ENCODE measurements around the gene RPS21.

- TF ChIP-seq JUND (IDR thresholded peaks at IDR 0.05) (peak; percentile 27; the same call in 1 of the 2 replicates), CTCF (IDR thresholded peaks at IDR 0.05) (peak; percentile 49), GABPA (IDR thresholded peaks at IDR 0.05; ENCODE audit: low read depth) (no peak), TCF12 (IDR thresholded peaks at IDR 0.05) (peak; percentile 45), EZH2phosphoT487 (IDR thresholded peaks at IDR 0.05; ENCODE audit: borderline replicate concordance, low read depth) (no peak), TEAD4 (IDR thresholded peaks at IDR 0.05; ENCODE audit: borderline replicate concordance, insufficient read depth) (no peak), RAD21 (IDR thresholded peaks at IDR 0.05; ENCODE audit: low read length) (no peak)
- TF ChIP-seq, protein P1, sequence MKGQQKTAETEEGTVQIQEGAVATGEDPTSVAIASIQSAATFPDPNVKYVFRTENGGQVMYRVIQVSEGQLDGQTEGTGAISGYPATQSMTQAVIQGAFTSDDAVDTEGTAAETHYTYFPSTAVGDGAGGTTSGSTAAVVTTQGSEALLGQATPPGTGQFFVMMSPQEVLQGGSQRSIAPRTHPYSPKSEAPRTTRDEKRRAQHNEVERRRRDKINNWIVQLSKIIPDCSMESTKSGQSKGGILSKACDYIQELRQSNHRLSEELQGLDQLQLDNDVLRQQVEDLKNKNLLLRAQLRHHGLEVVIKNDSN (IDR thresholded peaks at IDR 0.05; ENCODE audit: borderline replicate concordance, low read depth) = no peak
Observed at GRCh38 chr20:62368976-62369814, 17.7 kb upstream of the RPS21 start.
